LNCaP clone FGC (cell line): ENCODE results near the gene LILRB5.

Experiments used
- DNase-seq: peaks from one replicate; pipeline ENCODE4 v3.0.0-alpha.2; 2011; ENCODE audit warnings: low read depth
- H3K4me3 ChIP-seq: 2 replicates; pipeline ENCODE4 v1.5.1; 2011; ENCODE audit warnings: mild to moderate bottlenecking, low read depth, low read length, control low read depth
- TF ChIP-seq, protein P1 (sequence below): IDR thresholded peaks from 2 replicates; pipeline ENCODE4 v1.5.1; 2012; ENCODE audit warnings: mild to moderate bottlenecking; ENCODE audit not compliant: control insufficient read depth, insufficient read depth; ENCODE audit errors: extremely low read depth

The LILRB5 gene

DNA sequence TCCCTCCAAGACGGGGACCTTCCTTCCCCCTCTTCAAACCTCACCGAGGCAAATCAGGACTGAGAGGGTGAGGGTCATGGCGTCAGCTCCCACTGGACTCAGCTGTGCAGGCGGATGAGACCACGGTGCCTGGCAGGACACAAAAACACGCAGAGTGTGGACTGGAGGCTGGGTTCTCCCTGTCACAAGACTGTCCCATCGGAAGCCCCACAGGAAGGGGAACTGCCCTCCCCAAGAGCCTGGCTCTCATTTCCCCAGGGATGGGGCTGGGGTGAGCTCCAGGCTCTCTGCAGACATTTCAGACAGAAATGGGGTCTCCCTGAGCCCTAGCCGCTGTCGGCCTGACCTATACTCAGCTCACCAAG is at the start of gene LILRB5:
Gene LILRB5, minus strand, starts transcription at position 158 of the 365 bp plus-strand sequence. Its CDS starts 80 bp downstream, at position 78.
- TF ChIP-seq, protein P1, sequence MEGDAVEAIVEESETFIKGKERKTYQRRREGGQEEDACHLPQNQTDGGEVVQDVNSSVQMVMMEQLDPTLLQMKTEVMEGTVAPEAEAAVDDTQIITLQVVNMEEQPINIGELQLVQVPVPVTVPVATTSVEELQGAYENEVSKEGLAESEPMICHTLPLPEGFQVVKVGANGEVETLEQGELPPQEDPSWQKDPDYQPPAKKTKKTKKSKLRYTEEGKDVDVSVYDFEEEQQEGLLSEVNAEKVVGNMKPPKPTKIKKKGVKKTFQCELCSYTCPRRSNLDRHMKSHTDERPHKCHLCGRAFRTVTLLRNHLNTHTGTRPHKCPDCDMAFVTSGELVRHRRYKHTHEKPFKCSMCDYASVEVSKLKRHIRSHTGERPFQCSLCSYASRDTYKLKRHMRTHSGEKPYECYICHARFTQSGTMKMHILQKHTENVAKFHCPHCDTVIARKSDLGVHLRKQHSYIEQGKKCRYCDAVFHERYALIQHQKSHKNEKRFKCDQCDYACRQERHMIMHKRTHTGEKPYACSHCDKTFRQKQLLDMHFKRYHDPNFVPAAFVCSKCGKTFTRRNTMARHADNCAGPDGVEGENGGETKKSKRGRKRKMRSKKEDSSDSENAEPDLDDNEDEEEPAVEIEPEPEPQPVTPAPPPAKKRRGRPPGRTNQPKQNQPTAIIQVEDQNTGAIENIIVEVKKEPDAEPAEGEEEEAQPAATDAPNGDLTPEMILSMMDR, result no peak
- no peak within 1 kb of the TSS for H3K4me3 ChIP-seq
- no peak for DNase-seq

DNA sequence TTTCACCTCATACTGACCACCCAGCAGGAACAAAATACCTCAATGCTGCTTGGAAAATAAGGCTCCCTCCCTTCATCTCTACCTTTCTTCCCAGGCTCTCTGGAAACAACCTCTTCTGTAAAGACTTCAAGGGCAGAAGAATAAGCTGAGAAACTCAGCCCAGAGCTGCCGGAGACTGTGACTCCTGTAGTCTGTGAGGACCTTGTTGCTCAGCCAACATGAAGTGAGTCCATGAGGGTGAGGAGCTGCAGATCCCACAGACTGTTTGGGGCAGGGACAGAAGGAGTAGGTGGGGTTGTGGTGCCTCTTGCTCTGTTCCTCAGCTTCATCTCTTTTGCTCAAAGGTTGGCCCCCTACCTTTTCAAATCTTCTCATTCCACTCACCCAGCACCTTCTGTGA is 48.1 kb upstream of the LILRB5 start:
- no peak overlapping the region for H3K4me3 ChIP-seq
- no peak for DNase-seq
- TF ChIP-seq, protein P1, result no peak

DNA sequence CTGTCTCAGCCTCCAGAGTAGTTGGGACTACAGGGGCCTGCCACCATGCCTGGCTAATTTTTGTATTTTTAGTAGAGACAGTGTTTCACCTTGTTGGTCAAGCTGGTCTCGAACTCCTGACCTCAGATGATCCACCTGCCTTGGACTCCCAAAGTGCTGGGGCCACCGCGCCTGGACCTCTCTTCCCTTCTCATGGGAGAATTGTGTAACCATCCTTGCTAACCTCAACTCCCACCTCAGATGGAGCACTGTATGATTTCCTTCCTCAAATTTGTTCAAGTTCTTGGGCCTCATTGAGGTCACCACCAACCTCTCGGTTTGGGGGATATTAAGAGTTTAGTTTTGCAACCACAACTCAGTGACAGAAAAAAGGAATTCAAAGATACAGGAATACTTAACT is 45.2 kb upstream of the LILRB5 start:
- H3K4me3 ChIP-seq, result no peak overlapping the region
- TF ChIP-seq, protein P1, result no peak
- no peak for DNase-seq

DNA sequence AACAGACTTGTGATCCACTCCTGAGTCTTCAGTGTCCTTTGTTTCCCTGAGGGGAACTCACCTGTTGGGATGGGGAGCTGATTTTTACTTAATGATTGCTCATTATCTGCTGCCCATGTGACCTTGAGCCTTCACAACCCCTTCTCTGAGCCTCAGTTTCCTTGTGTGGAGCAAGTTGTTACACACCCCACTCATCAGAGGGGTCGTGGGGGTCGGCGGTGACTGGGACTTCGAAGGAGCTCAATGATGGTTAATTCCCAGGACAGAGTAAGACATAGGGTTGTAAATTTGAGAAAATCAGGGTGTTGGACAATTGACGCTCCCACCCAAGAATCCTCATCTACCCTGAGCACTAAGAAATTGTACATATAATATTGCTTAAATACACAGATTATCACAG is 42.4 kb upstream of the LILRB5 start:
- H3K4me3 ChIP-seq, result no peak overlapping the region
- no peak for DNase-seq
- TF ChIP-seq, protein P1, result no peak

DNA sequence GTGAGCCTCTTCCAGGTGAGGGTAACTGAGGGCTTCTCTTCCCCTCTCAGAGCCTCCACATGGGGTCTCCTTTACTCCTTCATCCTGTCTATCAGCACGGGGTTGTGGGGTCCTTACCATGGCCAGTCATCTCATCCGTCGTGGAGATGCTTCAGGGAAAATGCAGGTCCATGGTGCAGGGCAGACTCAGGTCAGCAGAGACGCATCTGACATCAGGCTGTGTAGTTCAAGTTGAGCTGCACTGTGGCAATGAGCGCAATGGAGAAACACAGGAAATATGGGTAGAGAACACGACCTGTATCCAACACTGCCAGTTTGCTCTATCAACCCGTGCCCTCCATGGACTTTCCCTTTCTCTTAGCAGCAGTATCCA is 42.0 kb upstream of the LILRB5 start:
- no peak overlapping the region for H3K4me3 ChIP-seq
- no peak for DNase-seq
- TF ChIP-seq, protein P1, result no peak

DNA sequence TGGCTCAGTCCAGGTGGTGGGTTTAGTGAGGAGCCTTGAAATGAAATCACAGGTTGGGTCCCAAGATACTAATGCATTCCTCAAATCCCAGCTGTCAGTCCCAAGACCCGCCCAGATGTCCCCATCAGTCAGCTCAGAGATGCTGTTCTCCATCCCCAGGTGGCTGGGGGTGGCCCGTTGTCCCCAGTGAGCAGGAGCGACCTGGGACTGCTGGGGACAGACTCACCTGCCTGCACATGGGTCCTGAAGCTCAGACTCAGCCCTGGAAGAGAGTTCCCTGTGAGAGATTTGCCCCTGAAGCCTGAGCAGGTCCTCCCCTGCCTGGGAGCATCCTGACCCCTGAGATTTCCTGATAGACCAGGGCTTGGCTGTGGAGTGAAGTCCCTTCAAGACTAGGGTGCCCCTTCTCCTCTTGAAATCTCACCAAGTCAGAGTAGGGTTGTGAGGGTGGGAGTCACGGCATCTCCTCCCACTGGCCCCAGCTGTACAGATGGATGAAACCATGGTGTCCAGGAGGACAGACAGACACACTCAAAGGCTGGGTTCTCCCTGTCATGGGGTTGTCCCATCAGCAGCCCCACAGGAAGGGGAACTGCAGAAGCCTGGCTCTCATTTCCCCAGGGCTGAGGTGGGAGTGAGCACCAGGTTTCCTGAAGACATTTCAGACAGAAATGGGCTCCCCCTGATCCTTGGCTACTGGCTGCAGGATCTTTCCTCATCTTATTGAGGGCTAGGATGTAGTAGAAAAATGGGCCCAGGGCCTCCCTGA is 41.5 kb upstream of the LILRB5 start:
- TF ChIP-seq, protein P1, result no peak
- no peak for DNase-seq
- no peak overlapping the region for H3K4me3 ChIP-seq

DNA sequence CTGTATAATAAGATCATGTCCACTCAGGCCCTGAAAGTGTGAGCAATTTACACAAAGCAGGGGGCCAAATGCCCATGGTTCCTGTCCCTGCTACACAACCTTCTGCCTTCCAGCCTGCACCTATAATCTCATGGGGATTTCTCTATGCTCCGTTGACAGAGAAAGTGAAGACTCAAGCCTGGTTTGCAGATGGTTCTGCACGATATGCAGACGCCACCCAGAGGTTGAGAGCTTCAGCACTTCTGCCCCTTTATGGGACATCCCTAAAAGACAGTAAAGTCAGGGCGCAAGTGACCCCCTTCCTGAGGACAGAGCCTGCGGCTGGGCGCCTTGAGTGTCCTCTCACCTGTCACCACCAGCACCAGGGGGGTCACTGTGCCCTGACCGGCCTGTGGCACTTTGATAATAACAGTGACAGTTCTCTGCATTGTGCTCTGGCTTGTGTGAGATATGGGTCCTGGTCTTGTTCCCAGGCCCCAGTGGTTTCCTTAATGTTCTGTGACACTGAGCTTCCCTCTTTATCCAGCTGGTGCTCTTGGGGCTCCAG is 40.8 kb upstream of the LILRB5 start:
- no peak overlapping the region for H3K4me3 ChIP-seq
- DNase-seq, result no peak
- TF ChIP-seq, protein P1, result no peak
